Nucleus accumbens (tissue), 56 donors: ENCODE results near the gene SETMAR.
"Not testable (repeated sequence)": the region's sequence is repeated elsewhere in the genome, so short reads cannot be mapped to it uniquely, and the experiment has no call there.

Experiments
- DNase-seq, 56 donors: peaks; one replicate each; lab custom pipeline; 2025; lab: John Stamatoyannopoulos, UW

Gene SETMAR

DNA sequence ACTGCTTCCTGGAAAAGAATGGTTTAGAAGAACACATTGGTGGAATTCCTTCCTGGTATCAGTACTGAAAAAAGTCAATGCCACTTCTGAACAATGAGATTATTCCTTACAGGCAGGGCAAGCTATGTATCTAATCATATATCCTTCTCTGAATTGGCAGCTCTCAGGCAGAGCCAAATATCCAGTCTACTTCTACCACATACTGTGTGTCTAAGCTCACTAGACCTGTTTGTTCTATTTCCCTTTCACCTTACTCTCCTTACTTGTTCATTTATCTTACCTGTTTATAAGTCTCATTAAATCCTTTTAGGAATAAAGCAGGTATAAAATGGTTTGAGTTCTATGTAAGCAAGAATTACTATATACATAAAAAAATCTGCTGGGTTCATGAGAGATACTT, 8.3 kb downstream of the SETMAR start:
- no peak for DNase-seq

DNA sequence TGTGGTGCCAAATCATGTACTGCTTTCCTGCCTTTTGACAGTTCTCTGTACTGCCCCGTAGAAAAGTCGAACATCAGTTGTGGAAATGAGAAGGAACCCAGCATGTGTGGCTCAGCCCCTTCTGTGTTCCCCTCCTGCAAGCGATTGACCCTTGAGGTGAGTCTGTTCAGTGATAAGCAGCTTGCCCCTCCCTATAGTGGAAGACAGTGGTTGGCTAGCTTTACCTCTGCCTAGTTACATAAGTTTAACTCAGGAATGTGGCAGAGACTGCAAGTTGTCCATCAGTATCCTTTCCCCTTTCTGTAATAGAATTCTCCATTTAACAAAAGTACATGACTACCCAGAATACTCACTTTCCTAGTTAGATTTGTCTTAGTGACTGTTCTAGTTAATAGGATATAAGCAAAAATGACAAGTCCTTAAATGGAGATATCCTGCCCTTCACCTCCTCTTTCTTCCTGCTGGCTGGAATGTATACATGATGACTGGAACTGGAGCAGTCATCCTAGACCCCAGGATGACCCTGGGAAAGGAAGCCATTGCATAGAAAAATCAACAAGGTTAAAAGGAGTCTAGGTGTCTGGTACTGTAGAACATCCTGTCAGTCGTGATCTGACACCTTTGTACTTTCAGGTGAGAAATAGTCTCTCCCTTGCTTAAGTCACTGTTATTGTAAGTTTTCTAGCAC, 10.6 kb downstream of the SETMAR start:
- no peak for DNase-seq

- DNase-seq = no peak
Measured at GRCh38 chr3:4314688-4315087, 11.5 kb downstream of the SETMAR start.

DNA sequence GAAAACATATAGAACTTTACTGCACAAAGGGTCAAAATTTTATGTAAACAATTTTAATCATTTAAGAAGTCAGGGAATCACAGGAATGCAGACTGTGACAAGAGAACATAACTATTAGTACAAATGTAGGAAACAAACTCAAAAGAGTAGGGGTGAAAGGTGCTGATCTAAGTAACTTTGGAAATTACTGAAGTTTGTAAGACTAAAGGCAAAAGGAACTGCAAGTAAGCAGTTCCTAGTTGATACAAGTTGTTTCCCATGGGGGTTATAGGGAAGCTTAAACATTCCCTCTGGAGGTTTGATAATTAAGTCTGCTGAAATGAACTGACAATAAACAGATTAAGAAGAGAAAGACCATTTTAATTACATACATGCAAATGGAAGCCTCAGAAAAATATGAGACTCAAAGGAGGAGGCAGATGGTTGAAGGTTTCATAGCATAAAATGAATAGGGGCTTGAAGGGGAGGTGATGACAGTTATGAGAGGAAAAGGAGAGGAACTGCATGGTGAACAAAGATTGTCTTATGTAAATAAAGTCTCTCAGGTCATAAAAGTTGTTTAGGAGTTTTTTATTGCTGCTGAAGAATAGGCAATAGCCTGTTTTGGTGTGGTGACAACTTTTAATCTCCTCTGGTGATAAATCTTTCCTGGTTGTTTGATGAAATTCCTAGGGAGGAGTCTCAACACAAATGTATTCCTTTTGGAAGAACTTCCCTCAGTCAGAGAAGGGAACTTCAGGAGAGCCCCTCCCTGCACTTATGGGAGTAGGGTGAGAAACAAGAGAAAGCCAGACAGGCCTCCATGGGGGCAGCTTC, 17.1 kb downstream of the SETMAR start:
- no peak for DNase-seq

- no peak for DNase-seq
Measured at GRCh38 chr3:4321732-4322131, 18.6 kb downstream of the SETMAR start.

- no peak for DNase-seq
Measured at GRCh38 chr3:4322635-4323034, 19.5 kb downstream of the SETMAR start.

DNA sequence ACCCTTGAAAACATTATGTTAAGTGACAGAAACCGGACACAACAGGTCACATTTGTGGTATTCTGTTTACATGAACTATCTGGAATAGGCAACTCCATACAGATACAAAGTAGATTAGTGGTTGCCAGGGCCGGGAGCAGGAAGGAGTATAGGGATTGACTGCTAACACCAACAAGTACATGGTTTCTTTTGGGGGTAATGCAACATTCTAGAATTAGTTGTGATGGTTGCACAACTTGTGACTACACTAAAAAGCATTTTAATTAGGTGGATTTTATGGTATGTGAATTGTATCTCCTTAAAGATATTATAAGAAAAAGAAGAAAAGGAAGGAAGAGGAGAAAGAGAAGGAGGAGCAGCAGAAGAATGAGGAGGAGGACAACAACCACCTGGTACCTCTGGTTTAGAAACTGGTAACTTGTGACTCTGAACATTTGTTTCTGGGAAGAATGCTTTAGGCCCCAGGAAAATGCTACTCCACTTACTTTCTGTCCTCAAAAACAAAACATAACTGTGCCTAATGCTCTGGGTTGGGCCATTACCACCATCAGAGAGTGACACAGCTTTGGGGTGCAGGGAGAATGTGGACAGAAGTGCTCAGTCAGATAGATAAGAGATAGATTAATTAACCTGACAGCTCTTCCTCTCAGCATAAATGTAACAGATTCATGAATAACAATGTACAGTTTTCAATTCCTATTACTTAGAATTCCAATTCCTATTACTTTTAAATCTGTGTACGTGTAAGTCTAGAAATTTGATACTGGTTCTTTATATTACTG, 20.3 kb downstream of the SETMAR start:
- no peak for DNase-seq

DNA sequence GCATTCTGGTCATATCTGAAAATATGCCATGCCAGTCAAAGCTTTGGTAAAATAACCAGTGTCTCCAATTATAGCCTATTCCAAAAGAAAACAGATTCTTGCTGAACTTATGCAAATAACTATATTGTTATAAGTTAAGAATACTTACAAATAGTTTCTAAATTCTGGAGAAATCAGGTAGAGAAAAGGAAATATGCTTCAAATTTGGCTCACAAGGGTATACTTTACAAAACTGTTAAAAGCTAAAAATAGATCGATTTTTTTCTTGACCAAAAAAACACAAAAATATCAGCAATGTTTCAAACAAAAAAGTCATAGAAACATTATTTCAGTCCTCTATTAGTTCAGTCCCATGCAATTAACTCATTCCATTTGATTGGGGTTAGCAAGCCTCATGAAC, 23.7 kb downstream of the SETMAR start:
- no peak for DNase-seq

DNA sequence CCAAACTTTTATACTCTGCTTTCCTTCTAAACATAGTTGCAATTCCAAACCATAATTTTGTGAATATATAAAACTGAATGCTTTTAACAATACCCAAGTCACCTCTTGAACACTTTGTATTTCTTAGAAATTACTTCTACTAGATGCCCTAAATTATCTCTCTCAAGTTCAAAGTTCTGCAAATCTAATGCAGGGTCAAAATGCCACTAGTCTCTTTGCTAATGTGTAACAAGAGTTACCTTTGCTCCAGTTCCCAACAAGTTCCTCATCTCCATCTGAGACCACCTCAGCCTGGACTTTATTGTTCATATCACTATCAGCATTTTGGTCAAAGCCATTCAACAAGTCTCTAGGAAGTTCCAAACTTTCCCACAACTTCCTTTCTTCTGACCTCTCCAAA, 26.6 kb downstream of the SETMAR start:
- not testable (repeated sequence) for DNase-seq

DNA sequence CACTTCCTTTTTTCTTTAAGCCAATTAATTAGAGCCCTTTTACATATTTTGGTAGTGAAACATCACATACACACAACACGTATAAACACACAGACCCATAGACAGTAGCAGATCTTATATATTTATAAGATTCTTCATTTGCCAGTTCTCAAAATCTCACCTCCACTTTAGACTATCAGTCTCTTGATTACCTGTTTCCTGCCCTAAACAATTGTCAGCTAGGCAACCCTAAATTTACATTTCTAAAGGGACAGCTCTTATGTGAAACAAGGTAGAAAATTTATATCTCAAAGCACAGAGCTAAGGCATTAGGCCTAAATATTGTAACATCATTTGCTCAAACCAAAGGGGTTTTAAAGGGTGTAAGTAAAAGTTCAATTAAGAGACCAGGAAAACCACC, 28.9 kb downstream of the SETMAR start:
- DNase-seq = no peak

DNA sequence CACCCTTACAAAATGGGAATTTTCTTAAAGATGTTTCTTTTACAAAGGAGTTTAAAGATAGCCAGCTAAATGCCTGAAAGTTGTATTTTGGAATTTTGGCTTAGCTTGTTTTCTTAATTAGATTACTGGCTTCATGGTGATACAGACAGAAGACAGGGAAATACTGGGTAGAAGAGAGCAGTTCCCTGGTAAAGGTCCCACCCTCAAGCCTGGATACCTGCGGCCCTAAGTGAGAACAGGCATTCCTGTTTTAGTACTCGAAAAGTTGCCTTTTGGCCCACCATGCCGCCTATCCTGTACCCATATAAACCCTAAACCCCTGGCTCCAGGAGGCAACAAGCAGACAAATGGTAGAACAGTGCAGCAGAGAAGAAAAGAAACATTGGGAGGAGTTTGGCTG, 29.4 kb downstream of the SETMAR start:
- no peak for DNase-seq

GRCh38 chr3:4332991-4333390, 29.8 kb downstream of the SETMAR start:
- DNase-seq = no peak

DNA sequence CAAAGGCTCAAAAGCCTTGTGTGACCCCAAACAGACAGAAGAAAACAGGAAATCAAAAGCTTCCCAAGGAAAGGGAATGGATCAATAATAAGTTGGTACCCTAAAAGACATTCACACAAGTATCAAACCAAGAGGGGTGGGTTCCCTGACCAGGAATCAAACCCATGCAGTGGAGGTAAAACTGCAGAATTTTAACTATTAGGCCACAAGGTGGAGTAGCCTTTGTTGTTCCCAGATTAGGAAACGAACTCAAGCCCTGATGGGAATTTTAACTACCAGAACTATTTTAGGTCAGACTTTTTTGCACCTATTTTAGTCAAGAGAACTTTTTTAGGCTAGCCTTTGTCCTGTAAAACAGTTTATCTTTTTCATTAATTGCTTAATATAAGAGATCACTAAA, 31.4 kb downstream of the SETMAR start:
- DNase-seq = no peak

- DNase-seq = no peak
Measured at GRCh38 chr3:4335840-4336562, 32.8 kb downstream of the SETMAR start.

GRCh38 chr3:4336850-4337546, 33.8 kb downstream of the SETMAR start:
- DNase-seq = no peak

- no peak for DNase-seq
Measured at GRCh38 chr3:4338751-4339150, 35.6 kb downstream of the SETMAR start.

GRCh38 chr3:4340077-4340410, 36.9 kb downstream of the SETMAR start:
- no peak for DNase-seq

- peak in 1 of 56 donors; percentile 18 for DNase-seq
Measured at GRCh38 chr3:4340411-4341335, 37.5 kb downstream of the SETMAR start.

DNA sequence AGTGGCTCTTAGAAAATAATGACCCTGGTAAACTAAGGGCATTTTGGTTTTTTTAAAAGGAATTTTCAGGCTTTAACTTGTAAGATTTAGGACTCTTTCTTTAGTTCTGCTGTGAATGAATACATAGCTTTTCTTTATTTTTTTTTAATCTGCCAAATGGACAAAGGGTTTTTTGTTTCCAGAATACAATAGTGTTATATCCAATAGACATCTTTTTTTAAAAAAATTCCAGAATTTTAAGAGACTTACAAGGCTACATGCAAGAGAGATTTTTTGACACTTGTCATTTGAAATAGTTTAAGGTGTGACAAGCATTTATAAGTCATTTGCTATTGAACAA, 38.1 kb downstream of the SETMAR start:
- no peak for DNase-seq
